Activated T-helper 1 cell treated with anti-CD3 and anti-CD28 coated beads, Interleukin-2, amount 50 U/mL, for 16 hours (primary cell): ENCODE measurements around the gene GABRB2.
"Not testable (repeated sequence)": the region's sequence is repeated elsewhere in the genome, so short reads cannot be mapped to it uniquely, and the experiment has no call there.

ENCODE experiments used
- DNase-seq, 2 donors: peaks; one replicate each; pipeline ENCODE4 v3.0.0-alpha.2; 2020; ENCODE audit warnings: low read depth in 1 of 2, low spot score in 1 of 2

GABRB2 gene

GRCh38 chr5:161302559-161302958, 244.0 kb downstream of the GABRB2 start:
- DNase-seq, result no peak

GRCh38 chr5:161301586-161301985, 244.9 kb downstream of the GABRB2 start:
- DNase-seq, result no peak

DNA sequence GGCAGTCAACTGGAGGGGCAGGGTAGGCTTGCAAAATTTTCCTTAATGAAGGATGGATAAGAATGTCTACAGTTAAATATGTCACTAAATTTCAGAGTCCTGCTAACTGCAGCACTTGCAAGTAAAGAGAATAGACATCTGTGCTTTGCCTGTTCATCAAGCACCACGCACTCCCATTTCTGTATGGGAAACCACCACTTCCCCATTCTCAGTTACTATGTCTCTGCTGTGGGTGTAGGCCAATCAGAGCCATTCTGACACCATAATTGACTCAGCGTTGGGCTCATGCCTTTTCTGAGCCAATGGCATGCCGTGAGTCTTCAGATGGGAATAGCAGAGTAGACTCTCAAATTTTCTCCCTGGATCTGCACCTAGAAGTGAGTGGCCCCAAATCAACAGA, 247.5 kb downstream of the GABRB2 start:
- DNase-seq, result no peak

GRCh38 chr5:161297388-161297787, 249.1 kb downstream of the GABRB2 start:
- DNase-seq, result not testable (repeated sequence)

DNA sequence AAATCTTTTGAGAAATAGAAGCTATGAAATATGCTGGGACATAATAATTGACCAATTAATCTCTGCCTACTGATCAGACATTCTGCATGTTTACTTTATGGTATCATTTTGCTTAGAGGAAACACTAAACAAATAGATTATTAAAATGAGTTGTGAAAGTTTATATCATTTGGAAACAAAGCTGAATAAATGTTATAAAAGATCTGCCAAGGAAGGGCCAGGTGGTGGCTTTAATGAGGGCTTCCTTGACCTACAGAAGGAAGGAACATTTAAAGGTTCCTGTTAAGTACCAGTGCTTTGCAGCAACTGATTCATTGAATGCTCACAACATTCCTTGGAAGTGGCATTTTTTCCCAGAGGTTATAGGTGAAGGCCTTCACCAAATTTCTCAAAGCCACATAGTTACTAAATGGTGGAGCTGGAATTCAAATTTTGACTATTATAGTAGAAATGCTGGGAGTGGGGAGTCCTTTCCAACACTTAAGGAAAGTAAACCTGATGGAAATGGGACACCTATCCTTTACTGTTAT, 250.7 kb downstream of the GABRB2 start:
- DNase-seq, result no peak

DNA sequence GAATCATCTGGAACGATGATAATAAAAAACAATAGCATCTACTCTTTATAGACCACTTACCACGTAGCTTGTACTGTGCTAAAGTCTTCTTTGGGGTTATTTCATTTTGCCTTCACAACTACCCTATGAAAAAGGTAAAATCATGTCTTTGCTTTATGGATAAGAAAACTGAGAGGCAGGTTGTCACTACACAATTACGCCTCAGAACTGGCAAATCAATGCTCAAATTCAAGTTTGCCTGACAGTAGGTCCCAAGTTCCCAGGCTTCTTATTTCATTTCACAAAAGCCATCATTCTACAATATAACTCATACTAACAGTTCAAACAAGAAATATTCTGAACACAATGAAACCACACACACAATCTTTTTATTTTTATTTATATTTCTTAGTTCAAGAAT, 258.5 kb downstream of the GABRB2 start:
- DNase-seq, result no peak

GRCh38 chr5:161287436-161287835, 259.1 kb downstream of the GABRB2 start:
- no peak for DNase-seq

DNA sequence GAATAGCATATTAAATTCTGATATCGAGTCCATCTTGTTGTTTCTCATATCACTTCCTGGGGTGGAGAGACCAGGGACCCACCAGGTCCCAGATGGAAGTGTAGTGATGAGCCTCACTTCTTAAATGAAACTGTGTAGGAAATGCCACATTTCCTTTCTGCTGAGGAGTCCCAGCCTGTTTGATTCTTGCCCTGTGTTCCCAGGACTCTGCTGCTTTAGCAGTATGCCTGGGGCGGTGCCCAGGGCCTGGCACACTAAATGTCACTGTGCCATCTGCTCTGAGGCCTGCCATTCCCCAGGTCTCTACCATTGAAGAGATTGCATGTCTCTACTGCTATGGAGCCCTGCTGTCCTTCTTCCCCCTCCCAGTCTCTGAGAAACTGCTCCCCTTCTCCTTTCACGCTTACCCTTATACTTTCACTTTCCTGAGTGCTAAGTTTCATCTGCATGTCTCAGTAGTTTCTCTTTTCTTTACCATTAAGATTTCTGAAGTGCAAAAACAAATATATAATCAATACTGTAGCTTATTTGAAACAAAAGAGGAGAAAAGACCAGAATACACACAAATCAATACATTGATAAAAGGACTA, 260.4 kb downstream of the GABRB2 start:
- DNase-seq, result no peak

DNA sequence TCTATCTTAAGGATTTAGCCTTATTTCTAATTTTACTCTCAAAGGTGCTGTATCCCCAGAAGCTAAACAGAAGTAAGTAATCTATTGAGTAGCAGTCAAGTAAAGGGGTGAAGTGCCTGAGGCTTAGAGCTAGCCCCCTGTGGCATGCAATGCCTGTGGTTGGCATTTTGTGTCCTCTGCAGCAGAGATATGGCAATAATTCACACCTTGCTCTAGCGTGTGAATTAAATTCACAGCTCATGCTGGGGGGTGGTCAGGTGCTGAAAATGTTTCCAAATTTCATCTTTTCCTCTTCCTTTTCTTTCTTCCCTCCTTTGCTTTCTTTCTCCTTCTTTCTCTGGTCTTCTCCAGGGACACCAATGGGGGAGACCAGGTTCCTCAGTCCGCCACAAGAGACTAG, 262.1 kb downstream of the GABRB2 start:
- DNase-seq, result no peak

DNA sequence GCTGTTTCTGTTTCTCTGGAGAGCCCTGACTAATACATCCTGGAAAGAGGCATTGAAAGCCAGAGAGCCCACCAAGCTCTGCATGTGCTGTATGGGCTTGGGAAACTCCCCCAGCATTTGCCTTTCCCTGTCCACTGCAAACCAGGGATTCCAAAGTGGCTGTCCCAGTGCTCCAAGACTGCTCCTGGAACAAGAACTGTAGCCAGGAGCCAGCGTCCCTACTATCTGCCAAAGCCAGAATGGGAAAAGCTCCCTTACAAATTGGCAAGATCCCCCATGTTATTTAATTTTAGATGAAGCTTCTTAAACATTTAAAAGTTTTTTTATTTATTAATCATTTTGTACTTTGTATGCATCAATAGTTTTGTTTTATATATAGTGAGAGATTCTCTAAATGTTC, 263.2 kb downstream of the GABRB2 start:
- DNase-seq, result no peak

- DNase-seq, result no peak
Measured at GRCh38 chr5:161278739-161279660, 267.5 kb downstream of the GABRB2 start.

GRCh38 chr5:161277011-161277410, 269.5 kb downstream of the GABRB2 start:
- no peak for DNase-seq

DNA sequence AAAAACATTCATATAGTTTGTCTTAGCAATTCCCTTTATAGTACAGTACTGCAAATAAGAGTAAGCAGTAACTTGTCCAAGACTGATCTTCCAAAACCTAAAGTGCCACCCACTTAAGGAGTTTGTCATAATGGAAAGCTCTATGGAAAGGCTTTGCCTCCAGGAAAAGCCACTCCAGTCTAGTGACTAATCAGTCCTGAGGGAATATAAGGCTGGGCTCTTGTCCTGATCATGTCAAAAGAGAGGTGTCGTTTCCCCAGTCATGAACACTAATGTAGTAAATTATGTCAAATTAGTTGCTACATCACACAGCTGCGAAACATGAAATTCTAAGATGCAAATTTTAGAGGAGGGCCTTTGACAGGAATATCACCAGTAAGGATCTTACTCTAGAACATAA, 271.6 kb downstream of the GABRB2 start:
- DNase-seq, result no peak

DNA sequence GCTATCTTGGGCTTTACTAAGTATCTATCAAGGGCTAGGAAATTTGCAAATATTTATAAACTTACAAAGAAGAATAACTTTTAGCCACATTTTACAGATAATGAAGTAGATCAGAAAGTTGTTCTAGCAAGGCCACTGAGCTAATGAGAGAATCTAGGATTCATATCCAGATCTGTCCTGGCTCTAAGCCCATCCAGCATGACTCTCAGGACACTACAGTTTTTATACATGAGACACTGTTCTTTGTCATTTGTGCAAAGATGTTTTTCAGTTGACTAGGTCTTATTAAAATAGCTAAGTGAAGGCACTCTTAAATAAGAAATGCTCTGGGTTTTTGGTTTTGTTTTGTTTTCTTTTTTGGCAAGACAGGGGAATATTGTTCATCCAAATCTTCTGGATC, 273.1 kb downstream of the GABRB2 start:
- DNase-seq, result no peak

- no peak for DNase-seq
Measured at GRCh38 chr5:161271816-161272215, 274.7 kb downstream of the GABRB2 start.

GRCh38 chr5:161269125-161269524, 277.4 kb downstream of the GABRB2 start:
- DNase-seq, result no peak

DNA sequence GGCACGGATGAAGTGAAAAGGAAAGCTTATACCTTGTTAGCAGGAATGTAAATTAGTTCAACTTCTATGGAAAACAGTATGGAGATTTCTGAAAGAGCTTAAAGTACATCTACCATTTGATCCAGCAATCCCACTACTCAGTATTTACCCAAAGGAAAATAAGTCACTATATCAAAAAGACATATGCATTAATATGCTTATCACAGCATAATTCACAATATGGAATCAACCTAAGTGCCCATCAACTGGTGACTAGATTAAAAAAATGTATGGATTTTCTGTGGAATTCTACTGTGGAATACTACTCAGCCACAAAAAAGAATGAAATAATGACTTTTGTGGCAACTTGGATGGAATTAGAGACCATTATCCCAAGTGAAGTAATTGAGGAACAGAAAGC, 279.6 kb downstream of the GABRB2 start:
- DNase-seq, result no peak

- DNase-seq, result no peak
Measured at GRCh38 chr5:161265006-161265405, 281.5 kb downstream of the GABRB2 start.

DNA sequence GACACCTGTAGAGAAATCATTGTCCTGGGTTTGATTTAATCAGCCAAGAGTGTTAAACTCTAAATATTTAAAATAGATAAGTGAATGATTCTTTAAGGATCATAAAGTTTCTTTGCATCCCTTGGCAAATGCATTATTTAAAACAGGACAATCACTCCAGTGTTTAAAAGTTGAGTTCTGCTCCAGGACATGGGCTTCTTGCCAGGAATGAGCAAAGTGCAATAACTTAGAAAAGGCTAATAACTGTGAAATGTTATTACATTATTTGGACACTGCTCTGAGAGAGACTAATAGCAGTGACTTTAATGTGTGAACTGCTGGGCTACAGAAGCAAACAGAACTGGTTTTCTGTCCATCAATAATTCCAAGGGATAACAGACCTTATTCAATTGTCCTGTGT, 283.3 kb downstream of the GABRB2 start:
- no peak for DNase-seq

- DNase-seq, result no peak
Measured at GRCh38 chr5:161261668-161262323, 284.7 kb downstream of the GABRB2 start.

- no peak for DNase-seq
Measured at GRCh38 chr5:161258438-161258837, 288.1 kb downstream of the GABRB2 start.

- DNase-seq, result no peak
Measured at GRCh38 chr5:161256957-161257356, 289.6 kb downstream of the GABRB2 start.
